Fibroblast of upper back skin (primary cell): ENCODE measurements around the gene SNX15.

Experiments
- DNase-seq: peaks from one replicate; pipeline ENCODE4 v3.0.0-alpha.2; 2013

SNX15 gene

GRCh38 chr11:65087216-65087615 is 60.0 kb downstream of the SNX15 start:
- no peak for DNase-seq

DNA sequence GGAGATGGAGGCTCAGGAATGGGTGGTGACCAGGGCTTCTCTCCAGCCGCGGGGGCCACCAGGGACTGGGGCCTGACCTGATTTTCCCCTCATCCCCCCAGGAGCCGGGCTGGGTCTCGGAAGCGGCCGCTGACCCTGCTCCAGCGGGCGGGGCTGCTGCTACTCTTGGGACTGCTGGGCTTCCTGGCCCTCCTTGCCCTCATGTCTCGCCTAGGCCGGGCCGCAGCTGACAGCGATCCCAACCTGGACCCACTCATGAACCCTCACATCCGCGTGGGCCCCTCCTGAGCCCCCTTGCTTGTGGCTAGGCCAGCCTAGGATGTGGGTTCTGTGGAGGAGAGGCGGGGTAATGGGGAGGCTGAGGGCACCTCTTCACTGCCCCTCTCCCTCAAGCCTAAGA is 60.6 kb downstream of the SNX15 start:
- no peak for DNase-seq

- DNase-seq, result no peak
Observed at GRCh38 chr11:65089621-65090020, 62.4 kb downstream of the SNX15 start.
